NAMALWA (cell line): ENCODE results near the gene SPG7.

Experiments
- DNase-seq: peaks from one replicate; pipeline ENCODE4 v3.0.0-alpha.2; 2015; ENCODE audit warnings: low spot score

Gene SPG7

GRCh38 chr16:89600956-89601355 is 92.8 kb downstream of the SPG7 start:
- no peak for DNase-seq

GRCh38 chr16:89601906-89602272 is 93.7 kb downstream of the SPG7 start:
- no peak for DNase-seq

GRCh38 chr16:89602273-89602951 is 94.2 kb downstream of the SPG7 start:
- peak; percentile 45 for DNase-seq

GRCh38 chr16:89602952-89603590 is 94.9 kb downstream of the SPG7 start:
- peak; percentile 41 for DNase-seq

- no peak for DNase-seq
Observed at GRCh38 chr16:89604764-89605163, 96.6 kb downstream of the SPG7 start.

- DNase-seq: no peak
Observed at GRCh38 chr16:89605186-89605970, 97.2 kb downstream of the SPG7 start.

- DNase-seq: no peak
Observed at GRCh38 chr16:89606006-89606405, 97.8 kb downstream of the SPG7 start.
